SK-N-DZ (cell line): ENCODE data around the gene SLC29A4. TPM values are rescaled to one million over a fixed set of nuclear protein-coding genes. Genes with fewer than 3 reads are reported as not detected.
"Not testable (repeated sequence)": the region's sequence is repeated elsewhere in the genome, so short reads cannot be mapped to it uniquely, and the experiment has no call there.

Experiments
- DNase-seq: peaks from one replicate; pipeline ENCODE4 v3.0.0-alpha.2; 2015; ENCODE audit warnings: low spot score
- polyA plus RNA-seq, 2 experiments: library from polyadenylated mRNA; depleted of rRNA; stranded (reverse); fragments of >200 nt; gene quantifications; 2 replicates each; pipeline ENCODE4 v1.2.3, GENCODE V29; 2014

Gene SLC29A4
- polyA plus RNA-seq (2014; cell fraction: cytosol; rRNA removed) = 58.0 and 61.8 TPM in 2 replicates
- polyA plus RNA-seq (2014; cell fraction: nucleus; rRNA removed) = 73.5 and 79.6 TPM in 2 replicates

- peak; percentile 49 for DNase-seq
These were observed at the start of gene SLC29A4 for GRCh38 chr7:5282543-5283316. TSS of gene SLC29A4 (plus strand) at chr7:5282943. CDS start at chr7:5287817, 4,874 bp downstream.

DNA sequence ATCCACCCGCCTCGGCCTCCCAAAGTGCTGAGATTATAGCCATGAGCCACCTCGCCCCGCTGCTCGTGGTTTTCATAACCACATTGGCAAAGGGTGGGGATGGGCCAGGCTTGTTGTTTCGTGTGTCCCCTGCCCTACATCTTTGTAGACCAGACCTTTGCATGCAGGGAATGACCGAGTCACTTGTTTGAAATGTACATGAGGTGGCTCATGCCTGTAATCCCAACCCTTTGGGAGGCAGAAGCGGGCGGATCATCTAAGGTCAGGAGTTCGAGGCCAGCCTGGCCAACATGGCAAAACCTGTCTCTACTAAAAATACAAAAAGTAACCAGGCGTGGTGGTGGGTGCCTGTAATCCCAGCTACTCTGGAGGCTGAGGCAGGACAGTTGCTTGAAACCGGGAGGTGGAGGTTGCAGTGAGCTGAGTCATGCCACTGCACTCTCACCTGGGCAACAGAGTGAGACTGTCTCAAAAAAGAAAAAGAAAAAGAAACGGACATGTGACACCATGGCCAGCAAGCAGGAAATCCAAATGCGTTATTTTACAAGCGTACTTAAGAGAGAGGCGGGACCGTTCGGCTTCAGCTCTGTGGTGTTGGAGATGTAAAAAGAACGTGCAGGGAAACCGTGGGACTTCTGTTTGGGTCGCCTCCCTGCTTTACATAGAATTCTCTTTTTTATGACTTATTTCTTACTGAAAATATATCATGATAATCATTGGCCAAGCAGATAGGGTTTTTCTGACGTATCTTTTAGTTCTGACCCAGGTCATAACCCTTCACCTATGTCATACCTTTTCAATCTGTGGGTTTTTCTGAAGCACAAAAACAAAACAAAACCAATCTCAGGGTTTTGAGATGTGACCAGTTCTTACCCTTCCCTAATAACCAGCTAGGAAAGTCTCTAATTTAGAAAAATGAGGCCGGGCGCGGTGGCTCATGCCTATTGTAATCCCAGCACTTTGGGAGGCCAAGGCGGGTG is 47.6 kb upstream of the SLC29A4 start:
- no peak for DNase-seq

GRCh38 chr7:5237286-5237685 is 45.5 kb upstream of the SLC29A4 start:
- no peak for DNase-seq

DNA sequence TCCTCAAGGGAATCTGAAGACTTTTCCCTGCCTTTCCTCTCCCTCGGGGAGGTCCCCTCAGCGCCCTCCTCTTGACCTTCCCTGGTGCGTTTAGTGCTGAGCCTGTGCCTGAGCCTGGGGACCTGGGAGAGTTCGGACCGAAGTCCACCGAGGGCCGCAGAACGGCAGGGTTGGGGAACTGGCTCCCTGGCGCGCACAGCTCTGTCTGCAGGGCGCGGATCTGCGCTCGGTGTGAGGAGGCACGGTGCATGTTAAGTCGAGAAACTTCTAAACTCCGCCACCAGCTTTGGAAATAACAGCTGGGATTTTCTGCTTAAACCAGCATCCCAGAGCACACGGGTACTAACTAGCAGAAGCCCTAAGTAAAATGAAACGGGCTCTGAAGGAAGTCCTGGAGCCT is 44.2 kb upstream of the SLC29A4 start:
- DNase-seq = no peak

- DNase-seq = no peak
These were observed 39.5 kb upstream of the SLC29A4 start for GRCh38 chr7:5243261-5243660.

DNA sequence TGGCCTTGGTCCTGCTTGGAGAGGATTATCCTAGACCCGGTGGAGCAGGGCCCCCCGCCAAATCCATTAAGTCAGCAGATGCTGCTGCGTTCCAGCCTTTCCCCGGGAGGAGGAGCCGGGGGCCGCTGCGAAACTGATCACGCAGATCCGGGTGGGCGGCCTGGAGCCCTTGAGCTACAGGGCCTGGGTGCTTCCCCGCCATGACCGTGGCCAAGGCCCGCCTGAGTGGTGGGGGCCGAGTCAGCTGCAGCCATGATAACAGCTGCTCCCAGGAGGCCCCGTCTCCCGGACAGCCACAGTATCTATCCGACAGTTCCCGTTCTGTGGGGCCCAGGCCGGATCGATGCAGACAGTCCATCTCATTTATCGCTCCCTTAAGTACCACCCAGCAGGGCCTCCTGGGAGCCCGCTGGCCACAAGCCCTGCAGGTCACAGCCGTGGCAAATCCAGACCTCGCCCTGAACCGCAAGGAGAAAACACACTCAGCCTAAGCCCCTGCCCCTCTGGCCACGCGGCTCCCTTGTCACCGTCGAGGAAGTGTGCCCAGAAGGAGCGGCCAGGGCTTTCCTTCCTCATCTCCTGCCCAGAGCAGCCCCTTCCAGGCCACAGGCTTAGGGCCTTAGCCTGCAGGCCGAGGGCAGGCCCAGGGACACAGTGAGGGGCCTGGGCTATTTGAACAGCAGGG is 34.4 kb upstream of the SLC29A4 start:
- DNase-seq = peak; percentile 83

DNA sequence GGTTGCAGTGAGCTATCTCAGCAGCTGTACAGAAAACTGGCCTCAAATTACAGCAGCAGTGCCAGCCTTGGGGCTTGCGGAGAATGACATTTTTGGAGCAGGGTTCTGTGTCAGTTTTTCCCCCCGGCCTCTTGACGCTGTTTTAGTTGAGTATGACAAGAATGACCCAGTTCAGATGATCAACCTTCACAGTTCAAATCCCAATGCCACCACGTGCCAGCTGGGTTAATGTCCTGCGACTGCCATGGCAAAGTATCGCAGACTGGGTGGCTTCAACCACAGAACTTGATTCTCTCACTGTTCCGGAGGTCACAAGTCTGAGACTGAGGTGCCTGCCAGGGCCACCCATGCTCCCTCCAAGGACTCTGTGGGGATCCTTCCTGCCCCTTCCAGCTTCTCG is 32.0 kb upstream of the SLC29A4 start:
- DNase-seq = not testable (repeated sequence)

DNA sequence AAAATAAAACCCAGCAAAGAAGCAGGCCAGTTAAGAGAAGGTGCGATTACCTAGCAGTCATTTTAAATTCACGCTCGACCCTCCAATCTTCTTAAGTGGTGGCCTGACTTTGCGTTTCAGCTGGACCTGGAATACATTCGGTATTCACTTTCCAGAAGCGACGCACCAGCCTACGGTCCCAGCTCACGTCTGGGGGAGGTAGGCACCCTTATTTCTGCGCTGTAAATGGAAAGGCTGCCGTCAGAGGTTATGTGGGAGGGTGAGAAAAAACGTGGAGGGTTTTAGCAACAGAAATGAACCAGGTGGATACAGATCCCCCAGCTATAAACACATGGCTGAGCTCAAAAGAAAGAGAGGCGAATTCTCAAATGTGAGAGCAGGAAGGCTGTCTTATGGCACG is 29.2 kb upstream of the SLC29A4 start:
- DNase-seq = not testable (repeated sequence)

GRCh38 chr7:5254371-5254770 is 28.4 kb upstream of the SLC29A4 start:
- not testable (repeated sequence) for DNase-seq

DNA sequence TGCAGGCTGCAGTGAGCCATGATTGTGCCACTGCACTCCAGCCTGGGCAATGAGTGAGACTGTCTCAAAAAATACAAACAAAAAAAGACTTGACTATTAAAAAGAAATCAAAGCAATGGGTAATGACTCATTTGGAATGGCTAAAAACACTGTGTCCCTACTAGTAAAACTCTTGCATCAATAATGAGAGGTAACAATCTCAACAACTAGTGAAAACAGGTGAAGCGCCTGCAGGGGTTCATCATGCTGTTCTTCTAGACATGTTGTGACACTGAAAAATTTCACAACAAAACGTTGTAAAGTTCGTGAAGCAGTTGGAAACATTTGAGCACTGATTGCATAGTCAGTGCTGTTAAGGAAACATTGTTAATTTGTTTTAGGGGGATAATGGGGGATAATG is 26.9 kb upstream of the SLC29A4 start:
- DNase-seq = no peak

DNA sequence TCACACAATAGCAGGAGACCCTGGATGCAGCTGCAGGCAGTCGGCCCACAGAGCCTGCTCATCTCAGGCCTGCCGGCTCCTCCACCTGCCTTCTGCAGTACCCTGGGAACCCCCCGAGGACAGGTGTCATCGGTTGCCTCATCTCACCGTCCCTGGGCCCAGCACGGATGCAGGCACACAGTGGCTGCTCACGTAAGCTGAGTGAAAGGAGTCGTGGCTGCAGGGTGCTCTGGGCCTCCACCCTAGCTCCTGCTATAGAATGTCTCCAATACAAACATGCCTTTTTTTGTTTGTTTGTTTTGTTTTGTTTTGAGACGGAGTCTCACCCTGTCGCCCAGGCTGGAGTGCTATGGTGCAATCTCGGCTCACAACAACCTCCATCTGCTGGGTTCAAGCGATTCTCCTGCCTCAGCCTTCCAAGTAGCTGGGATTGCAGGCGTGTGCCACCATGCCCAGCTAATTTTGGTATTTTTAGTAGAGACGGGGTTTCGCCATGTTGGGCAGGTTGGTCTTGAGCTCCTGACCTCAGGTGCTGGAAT is 22.1 kb upstream of the SLC29A4 start:
- DNase-seq = not testable (repeated sequence)

DNA sequence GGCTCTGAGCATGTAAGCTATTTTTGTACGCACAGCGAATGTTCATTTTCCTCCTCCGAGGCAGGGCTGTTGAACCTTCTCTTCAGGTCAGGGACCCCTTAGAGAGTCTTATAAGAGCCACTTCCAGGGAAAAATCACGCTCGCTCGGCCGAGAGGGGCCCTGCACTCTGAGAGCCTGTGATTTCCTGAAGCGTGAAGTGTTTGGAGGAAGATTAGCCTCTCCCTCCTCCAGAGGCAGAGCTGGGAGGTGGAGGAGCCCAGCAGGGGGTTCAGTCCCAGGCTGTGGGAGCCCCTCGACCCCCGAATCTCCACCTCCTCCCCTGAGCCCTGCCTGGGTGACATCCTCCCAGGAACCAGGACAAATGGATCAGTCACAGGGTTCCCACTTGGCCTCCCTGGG is 19.7 kb upstream of the SLC29A4 start:
- not testable (repeated sequence) for DNase-seq

DNA sequence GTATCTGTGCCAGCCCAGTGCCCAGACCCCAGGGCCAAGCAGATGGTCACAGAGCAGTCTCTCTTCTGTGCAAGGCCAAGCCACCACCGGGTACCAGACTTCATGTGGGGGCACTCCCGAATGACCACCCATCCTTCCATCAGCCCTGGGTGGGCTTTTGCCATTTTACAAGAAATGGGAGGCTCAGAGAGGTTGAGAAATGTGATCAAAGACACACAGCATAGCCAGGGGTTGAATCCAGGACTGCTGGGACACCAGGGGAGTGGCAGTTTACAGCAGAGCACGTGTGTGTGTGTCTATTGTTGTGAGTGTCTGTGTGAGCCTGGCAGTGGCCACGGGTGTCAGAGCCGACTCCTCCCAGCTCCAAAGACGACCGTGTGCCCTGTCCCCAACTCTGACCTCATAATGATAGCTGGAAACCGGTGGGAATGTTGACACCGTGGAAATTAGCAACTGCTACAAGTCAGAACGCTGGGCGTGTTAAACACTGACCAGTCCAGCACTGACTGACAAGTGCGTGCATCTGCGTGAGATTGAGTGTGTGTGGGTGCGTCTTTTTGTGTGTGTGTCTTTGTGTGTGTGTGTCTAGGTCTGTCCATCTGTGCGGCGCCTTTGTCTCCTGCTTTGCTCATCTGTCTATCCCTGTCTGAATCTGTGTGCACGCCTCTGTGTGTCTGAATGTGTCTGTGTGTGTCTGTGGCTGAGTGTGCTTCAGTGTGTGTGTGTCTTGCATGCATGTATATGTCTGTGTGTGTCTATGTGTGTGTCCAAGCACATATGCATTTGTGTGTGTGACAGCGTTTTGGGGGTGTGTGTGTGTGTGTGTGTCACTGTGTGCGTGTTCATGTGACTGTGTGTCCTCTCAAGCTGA is 17.2 kb upstream of the SLC29A4 start:
- no peak for DNase-seq

GRCh38 chr7:5266191-5267028 is 16.3 kb upstream of the SLC29A4 start:
- peak; percentile 61 for DNase-seq

DNA sequence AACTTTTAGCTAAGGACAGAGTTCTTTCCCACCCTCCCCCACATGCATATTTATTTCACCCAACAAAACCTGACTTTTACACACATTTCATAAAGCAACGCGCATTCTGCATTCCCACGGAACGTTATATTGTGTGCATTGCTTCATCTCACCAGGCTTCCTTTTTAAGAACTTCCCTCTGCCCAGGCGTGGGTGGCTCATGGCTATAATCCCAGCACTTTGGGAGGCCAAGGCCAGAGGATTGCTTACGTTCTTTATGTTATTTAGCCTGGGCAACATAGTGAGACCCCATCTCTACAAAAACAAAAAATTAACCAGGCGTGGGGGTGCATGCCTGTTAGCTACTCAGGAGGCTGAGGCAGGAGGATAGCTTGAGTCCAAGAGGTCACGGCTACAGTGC is 14.9 kb upstream of the SLC29A4 start:
- DNase-seq = not testable (repeated sequence)

GRCh38 chr7:5269992-5270657 is 12.6 kb upstream of the SLC29A4 start:
- DNase-seq = not testable (repeated sequence)

DNA sequence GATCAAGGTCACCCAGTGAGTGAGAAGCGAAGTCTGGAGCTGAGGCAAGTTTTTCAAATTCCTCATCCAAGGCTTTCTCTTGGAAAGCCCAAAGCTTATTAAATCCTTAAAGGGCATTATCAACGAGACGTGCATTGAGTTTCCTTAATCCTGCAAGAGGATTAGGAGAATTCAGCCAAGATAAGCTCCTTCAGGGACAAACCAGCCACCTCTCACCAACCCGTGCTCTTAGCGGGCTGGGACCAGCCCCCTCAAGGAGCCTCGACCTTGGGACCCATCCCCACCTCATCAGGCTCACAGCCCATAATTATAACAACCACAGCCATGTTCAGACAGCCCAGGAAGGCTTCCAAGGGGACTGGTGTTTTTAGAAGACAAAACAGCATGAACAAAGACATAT is 12.0 kb upstream of the SLC29A4 start:
- no peak for DNase-seq

GRCh38 chr7:5273831-5274405 is 8.8 kb upstream of the SLC29A4 start:
- not testable (repeated sequence) for DNase-seq
